Mesenchymal stem cell (in vitro differentiated cells and primary cell): ENCODE data around the gene TNFRSF14.
A peak's percentile ranks its signal among the peaks of the same experiment; 100 is the strongest.

ENCODE experiments used
- DNase-seq: peaks from one replicate; pipeline ENCODE4 v3.0.0-alpha.2; 2013
- H2AFZ ChIP-seq: one replicate; pipeline ENCODE4 v1.6.1; 2013; ENCODE audit warnings: low read depth, mild to moderate bottlenecking, control low read depth, inconsistent platforms, low read length, moderate library complexity
- H2AK5ac ChIP-seq: 2 replicates; pipeline ENCODE4 v1.6.1; 2013; ENCODE audit warnings: low read length, moderate library complexity, mild to moderate bottlenecking, inconsistent platforms; ENCODE audit not compliant: severe bottlenecking
- H2BK120ac ChIP-seq: one replicate; pipeline ENCODE4 v1.6.1; 2013; ENCODE audit warnings: low read depth, mild to moderate bottlenecking, inconsistent platforms, low read length, moderate library complexity
- H2BK12ac ChIP-seq, 2 experiments: one replicate each; pipeline ENCODE4 v1.6.1; 2013; ENCODE audit warnings: inconsistent platforms in 2 of 2, low read length in 2 of 2, mild to moderate bottlenecking in 2 of 2, moderate library complexity in 2 of 2, control low read depth in 1 of 2
- H2BK15ac ChIP-seq: one replicate; pipeline ENCODE4 v1.6.1; 2013; ENCODE audit warnings: mild to moderate bottlenecking, low read depth, inconsistent platforms; ENCODE audit not compliant: poor library complexity, severe bottlenecking
- H2BK5ac ChIP-seq: 2 replicates; pipeline ENCODE4 v1.6.1; 2013; ENCODE audit warnings: low read depth, mild to moderate bottlenecking, low read length, control low read depth, inconsistent platforms; ENCODE audit not compliant: poor library complexity, severe bottlenecking
- H3K14ac ChIP-seq, 2 experiments: one replicate each; pipeline ENCODE4 v1.6.1; 2013; ENCODE audit warnings: inconsistent platforms in 2 of 2, low read length in 2 of 2, control low read depth in 1 of 2, mild to moderate bottlenecking in 1 of 2, moderate library complexity in 1 of 2
- H3K18ac ChIP-seq, 2 experiments: one replicate each; pipeline ENCODE4 v1.6.1; 2013; ENCODE audit warnings: inconsistent platforms in 2 of 2, low read length in 2 of 2, control low read depth in 1 of 2, low read depth in 1 of 2, mild to moderate bottlenecking in 1 of 2
- H3K23ac ChIP-seq, 2 experiments: one replicate each; pipeline ENCODE4 v1.6.1; 2013; ENCODE audit warnings: inconsistent platforms in 2 of 2, low read length in 2 of 2, mild to moderate bottlenecking in 2 of 2, moderate library complexity in 2 of 2, control low read depth in 1 of 2
- H3K27ac ChIP-seq: 2 replicates; pipeline ENCODE4 v1.5.1; 2013; ENCODE audit warnings: mild to moderate bottlenecking, moderate library complexity, low read length, control low read depth, inconsistent platforms; ENCODE audit not compliant: poor library complexity, severe bottlenecking
- H3K27me3 ChIP-seq, 2 experiments: 2 replicates each; pipeline versions ENCODE4 v1.6.1 to v1.7.0; 2013; ENCODE audit warnings: low read length in 2 of 2, mild to moderate bottlenecking in 2 of 2, moderate library complexity in 2 of 2, control low read depth in 1 of 2, inconsistent platforms in 1 of 2; ENCODE audit not compliant: control insufficient read depth in 1 of 2, insufficient read depth in 1 of 2
- H3K36me3 ChIP-seq, 2 experiments: 2 replicates each; pipeline versions ENCODE4 v1.6.1 to v1.7.0; 2013; ENCODE audit warnings: low read length in 2 of 2, control low read depth in 1 of 2, inconsistent platforms in 1 of 2, low read depth in 1 of 2, mild to moderate bottlenecking in 1 of 2; ENCODE audit not compliant: insufficient read depth in 2 of 2, control insufficient read depth in 1 of 2
- H3K4ac ChIP-seq, 2 experiments: one replicate each; pipeline ENCODE4 v1.6.1; 2013; ENCODE audit warnings: inconsistent platforms in 2 of 2, low read length in 2 of 2, mild to moderate bottlenecking in 2 of 2, moderate library complexity in 2 of 2, control low read depth in 1 of 2, low read depth in 1 of 2
- H3K4me1 ChIP-seq: 2 replicates; pipeline ENCODE4 v1.6.1; 2013; ENCODE audit warnings: low read depth, low read length, control low read depth; ENCODE audit not compliant: control insufficient read depth, insufficient read depth
- H3K4me2 ChIP-seq: 2 replicates; pipeline ENCODE4 v1.6.1; 2013; ENCODE audit warnings: low read length, mild to moderate bottlenecking, inconsistent platforms; ENCODE audit not compliant: poor library complexity, severe bottlenecking
- H3K4me3 ChIP-seq, 2 experiments: 2 replicates each; pipeline versions ENCODE4 v1.5.1 to v1.7.0; 2013; ENCODE audit warnings: low read length in 2 of 2, mild to moderate bottlenecking in 2 of 2, control low read depth in 1 of 2, low read depth in 1 of 2; ENCODE audit not compliant: insufficient read depth in 1 of 2
- H3K79me1 ChIP-seq: replicated peaks from 2 replicates; pipeline ENCODE4 v1.6.1; 2013; ENCODE audit warnings: mild to moderate bottlenecking, control low read depth, low read length, inconsistent platforms; ENCODE audit not compliant: poor library complexity, severe bottlenecking
- H3K9ac ChIP-seq: 2 replicates; pipeline ENCODE4 v1.7.0; 2013; ENCODE audit warnings: mild to moderate bottlenecking, low read length, moderate library complexity
- H3K9me3 ChIP-seq: 2 replicates; pipeline ENCODE4 v1.7.0; 2013; ENCODE audit warnings: mild to moderate bottlenecking, low read length; ENCODE audit not compliant: control insufficient read depth
- H4K8ac ChIP-seq: one replicate; pipeline ENCODE4 v1.6.1; 2013; ENCODE audit warnings: inconsistent platforms, mild to moderate bottlenecking, low read length, moderate library complexity
- H4K91ac ChIP-seq: one replicate; pipeline ENCODE4 v1.6.1; 2013; ENCODE audit warnings: mild to moderate bottlenecking, low read length, inconsistent platforms
- WGBS: methylation state at CpG from one replicate; pipeline ENCODE4 v1.1.7; 2013; ENCODE audit warnings: mixed read lengths; 5-methylcytosine and 5-hydroxymethylcytosine counted together

TNFRSF14 gene

GRCh38 chr1:2544093-2544874, 11.9 kb upstream of the TNFRSF14 start:
- no peak overlapping the region for H3K23ac ChIP-seq
- H4K8ac ChIP-seq: peak overlapping the region; percentile 10
- no peak overlapping the region for H2BK120ac ChIP-seq
- peak overlapping the region in 1 of 2 experiments; percentile 36 for H3K14ac ChIP-seq
- H3K9me3 ChIP-seq: no peaks in the 10 kb centered on the region
- no peak overlapping the region for H2BK5ac ChIP-seq
- H3K4me1 ChIP-seq: peaks cover 67% of the 10 kb centered on the region
- no peaks in the 10 kb centered on the region for H3K36me3 ChIP-seq
- H4K91ac ChIP-seq: peak overlapping the region; percentile 30
- peak; percentile 30 for DNase-seq
- peak overlapping the region in 1 of 2 experiments; percentile 21 for H3K4ac ChIP-seq
- H2BK12ac ChIP-seq: peak overlapping the region in 1 of 2 experiments; percentile 76
- no peak overlapping the region for H3K9ac ChIP-seq
- H2AK5ac ChIP-seq: peak overlapping the region; percentile 20
- 71% methylated on average over 26 of the region's 26 CpGs for WGBS
- H3K18ac ChIP-seq: peak overlapping the region in 1 of 2 experiments; percentile 78
- H3K4me3 ChIP-seq: no peak overlapping the region
- H2AFZ ChIP-seq: peak overlapping the region; percentile 49
- H3K27ac ChIP-seq: no peak overlapping the region
- H3K27me3 ChIP-seq: peaks cover 4 to 31% of the 10 kb centered on the region in 2 experiments
- H2BK15ac ChIP-seq: no peak overlapping the region
- no peaks in the 10 kb centered on the region for H3K79me1 ChIP-seq
- H3K4me2 ChIP-seq: no peak overlapping the region

GRCh38 chr1:2544875-2545640, 11.1 kb upstream of the TNFRSF14 start:
- H3K4me3 ChIP-seq: no peak overlapping the region
- peaks cover 4 to 24% of the 10 kb centered on the region in 2 experiments for H3K27me3 ChIP-seq
- H2BK15ac ChIP-seq: no peak overlapping the region
- no peak overlapping the region for H3K14ac ChIP-seq
- H2AK5ac ChIP-seq: no peak overlapping the region
- H2BK120ac ChIP-seq: no peak overlapping the region
- H3K79me1 ChIP-seq: no peaks in the 10 kb centered on the region
- no peak overlapping the region for H3K9ac ChIP-seq
- H3K4me1 ChIP-seq: peaks cover 67% of the 10 kb centered on the region
- H2BK12ac ChIP-seq: peak overlapping the region; percentile 65 to 86
- H2AFZ ChIP-seq: no peak overlapping the region
- H3K4me2 ChIP-seq: no peak overlapping the region
- 87% methylated on average over 17 of the region's 19 CpGs for WGBS
- H3K18ac ChIP-seq: no peak overlapping the region
- H3K23ac ChIP-seq: no peak overlapping the region
- no peak overlapping the region for H3K27ac ChIP-seq
- DNase-seq: no peak
- no peak overlapping the region for H2BK5ac ChIP-seq
- peak overlapping the region; percentile 74 for H4K91ac ChIP-seq
- H3K9me3 ChIP-seq: no peaks in the 10 kb centered on the region
- H3K36me3 ChIP-seq: no peaks in the 10 kb centered on the region
- H3K4ac ChIP-seq: no peak overlapping the region
- peak overlapping the region; percentile 90 for H4K8ac ChIP-seq

- Histone ChIP-seq H2BK5ac (no peak overlapping the region), H3K18ac (peak overlapping the region; percentile 57 to 88), H2AK5ac (no peak overlapping the region), H3K4ac (peak overlapping the region; percentile 67 to 81), H3K14ac (peak overlapping the region in 1 of 2 experiments; percentile 57), H4K91ac (peak overlapping the region; percentile 80), H3K4me3 (peak overlapping the region; percentile 55 to 66), H3K27ac (peak overlapping the region; percentile 8), H3K4me2 (peak overlapping the region; percentile 85), H2AFZ (peak overlapping the region; percentile 90), H3K4me1 (peaks cover 61% of the 10 kb centered on the region), H4K8ac (peak overlapping the region; percentile 90), H2BK15ac (peak overlapping the region; percentile 94), H3K9me3 (no peaks in the 10 kb centered on the region), H3K9ac (peak overlapping the region; percentile 32), H3K27me3 (peaks cover 0 to 20% of the 10 kb centered on the region in 2 experiments), H3K36me3 (no peaks in the 10 kb centered on the region), H3K23ac (no peak overlapping the region), H2BK12ac (peak overlapping the region; percentile 28 to 75), H2BK120ac (peak overlapping the region; percentile 4), H3K79me1 (no peaks in the 10 kb centered on the region)
- WGBS: 10% methylated on average over 21 of the region's 43 CpGs
- DNase-seq: peak; percentile 87
Measured at GRCh38 chr1:2545754-2546514, 10.2 kb upstream of the TNFRSF14 start.
